HG03064 (cell line): ENCODE results near the gene TMEM61.
"Not testable (repeated sequence)": the region's sequence is repeated elsewhere in the genome, so short reads cannot be mapped to it uniquely, and the experiment has no call there.

Source experiments
- ATAC-seq: cut with Tn5 transposase; IDR thresholded peaks from one replicate; pipeline ENCODE4 v1.9.1; 2021; ENCODE audit warnings: low read depth; ENCODE audit not compliant: unreplicated experiment

Gene TMEM61

GRCh38 chr1:54980528-54981241 lies at the start of gene TMEM61:
Gene TMEM61, plus strand, starts transcription at chr1:54980628. Its CDS starts 438 bp downstream, at chr1:54981066.
- no peak for ATAC-seq

DNA sequence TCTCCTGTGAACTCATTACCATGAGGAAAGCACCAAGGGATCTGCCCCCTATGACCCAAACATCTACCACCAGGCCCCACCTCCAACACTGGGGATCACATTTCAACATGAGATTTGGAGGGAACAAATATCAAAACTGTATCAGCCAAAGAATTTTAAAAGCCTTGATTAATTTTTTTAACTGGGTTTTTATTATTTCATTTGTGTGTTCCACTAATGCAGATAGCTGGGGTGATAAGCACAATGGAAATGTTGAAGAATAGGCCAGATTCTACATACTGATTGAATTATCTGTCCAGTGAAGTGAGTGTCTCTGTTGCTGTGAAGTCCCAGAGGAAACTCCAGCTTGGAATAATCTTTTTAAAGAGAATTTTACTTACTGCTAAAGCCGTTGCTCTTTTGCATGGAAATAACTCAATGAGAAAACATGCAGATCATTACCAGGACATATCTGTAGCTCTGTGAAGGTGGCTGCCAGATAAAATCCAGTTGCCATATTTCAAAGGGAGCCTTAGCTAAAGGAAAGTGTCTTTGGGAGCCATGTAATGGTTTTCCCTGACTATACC lies 49.1 kb upstream of the TMEM61 start:
- ATAC-seq, result no peak

DNA sequence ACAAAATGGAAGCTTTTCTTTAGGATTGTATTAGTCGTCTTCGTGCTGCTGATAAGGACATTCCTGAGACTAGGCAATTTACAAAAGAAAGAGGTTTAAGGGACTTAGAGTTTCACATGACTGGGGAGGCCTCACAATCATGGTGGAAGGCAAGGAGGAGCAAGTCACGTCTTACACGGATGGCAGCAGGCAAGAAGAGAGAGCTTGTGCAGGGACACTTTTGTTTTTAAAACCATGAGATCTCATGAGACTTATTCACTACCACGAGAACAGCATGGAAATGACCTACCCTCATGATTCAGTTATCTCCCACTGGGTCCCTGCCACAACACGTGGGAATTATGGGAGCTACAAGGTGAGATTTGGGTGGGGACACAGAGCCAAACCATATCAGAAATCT lies 46.3 kb upstream of the TMEM61 start:
- not testable (repeated sequence) for ATAC-seq

GRCh38 chr1:54934869-54935268 lies 45.6 kb upstream of the TMEM61 start:
- no peak for ATAC-seq

DNA sequence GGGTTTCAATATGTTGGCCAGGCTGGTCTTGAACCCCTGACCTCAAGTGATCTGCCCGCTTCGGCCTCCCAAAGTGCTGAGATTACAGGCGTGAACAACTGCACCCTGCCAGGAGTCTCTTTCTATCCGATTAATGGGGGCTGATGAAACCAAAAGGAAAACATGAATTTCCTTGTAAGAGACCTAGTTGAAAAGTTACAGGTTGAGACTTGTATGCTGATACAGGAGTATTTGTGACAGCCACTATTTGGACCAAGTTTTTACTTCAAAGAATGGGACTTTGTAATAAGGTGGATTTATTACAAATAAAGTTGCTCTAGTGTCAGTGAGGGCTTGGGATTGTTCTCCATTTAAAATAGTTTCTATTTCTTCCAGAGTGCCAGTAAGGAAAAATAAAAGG lies 43.6 kb upstream of the TMEM61 start:
- no peak for ATAC-seq

- no peak for ATAC-seq
Measured at GRCh38 chr1:54937469-54937868, 43.0 kb upstream of the TMEM61 start.

- not testable (repeated sequence) for ATAC-seq
Measured at GRCh38 chr1:54938955-54939354, 41.5 kb upstream of the TMEM61 start.

DNA sequence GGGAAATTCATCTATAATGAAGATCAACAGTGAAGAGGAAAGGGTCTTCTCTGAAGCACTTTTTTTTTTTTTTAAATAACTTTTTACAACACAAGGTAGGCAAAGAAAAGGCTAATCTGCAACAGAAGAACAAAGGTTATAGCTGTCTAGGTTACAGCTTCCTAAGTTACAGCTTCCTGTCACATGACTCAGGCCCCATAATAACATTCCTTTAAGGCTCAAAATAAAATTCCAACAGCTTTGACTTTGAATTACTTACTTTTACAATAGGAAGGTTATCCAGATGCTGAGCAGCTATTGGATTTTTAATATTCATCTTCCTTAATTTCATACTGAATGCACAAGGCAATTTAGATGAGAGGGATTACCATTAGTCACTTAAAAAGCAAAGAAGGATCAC lies 40.4 kb upstream of the TMEM61 start:
- ATAC-seq, result no peak

GRCh38 chr1:54942976-54943375 lies 37.5 kb upstream of the TMEM61 start:
- no peak for ATAC-seq

- ATAC-seq, result no peak
Measured at GRCh38 chr1:54944610-54945392, 35.6 kb upstream of the TMEM61 start.

GRCh38 chr1:54945393-54945936 lies 35.0 kb upstream of the TMEM61 start:
- ATAC-seq, result no peak

DNA sequence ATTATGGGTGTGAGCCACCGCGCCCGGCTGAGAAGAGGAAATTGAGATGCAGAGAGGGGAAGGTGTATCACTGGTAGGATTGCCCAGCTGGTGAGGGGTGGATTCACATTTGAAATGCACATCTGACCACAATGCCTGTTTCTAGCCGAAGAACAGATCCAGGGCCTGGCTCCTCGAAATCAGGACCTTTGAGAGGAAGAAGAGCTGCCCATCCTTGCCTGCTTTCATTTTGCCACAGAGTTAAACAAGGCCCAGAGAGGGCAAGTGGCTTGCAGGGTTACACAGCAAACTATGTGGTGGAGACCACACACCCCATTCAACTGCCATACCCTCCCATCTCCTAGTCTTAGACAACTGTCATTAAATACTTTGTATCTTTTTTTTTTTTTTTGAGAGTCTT lies 32.9 kb upstream of the TMEM61 start:
- ATAC-seq, result no peak

DNA sequence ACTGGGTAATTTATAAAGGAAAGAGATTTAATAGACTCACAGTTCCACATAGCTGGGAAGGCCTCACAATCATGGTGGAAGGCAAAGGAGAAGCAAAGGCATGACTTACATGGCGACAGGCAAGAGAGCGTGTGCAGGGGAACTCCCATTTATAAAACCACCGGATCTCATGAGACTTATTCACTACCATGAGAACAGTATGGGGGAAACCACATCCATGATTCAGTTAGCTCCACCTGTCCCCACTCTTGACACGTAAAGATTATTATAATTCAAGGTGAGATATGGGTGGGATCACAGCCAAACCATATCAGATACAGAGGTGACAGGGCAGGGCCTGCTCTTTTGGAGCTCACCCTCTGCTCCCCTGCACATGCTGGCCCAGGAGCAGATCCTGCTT lies 31.4 kb upstream of the TMEM61 start:
- no peak for ATAC-seq

GRCh38 chr1:54950006-54950368 lies 30.4 kb upstream of the TMEM61 start:
- ATAC-seq, result no peak

DNA sequence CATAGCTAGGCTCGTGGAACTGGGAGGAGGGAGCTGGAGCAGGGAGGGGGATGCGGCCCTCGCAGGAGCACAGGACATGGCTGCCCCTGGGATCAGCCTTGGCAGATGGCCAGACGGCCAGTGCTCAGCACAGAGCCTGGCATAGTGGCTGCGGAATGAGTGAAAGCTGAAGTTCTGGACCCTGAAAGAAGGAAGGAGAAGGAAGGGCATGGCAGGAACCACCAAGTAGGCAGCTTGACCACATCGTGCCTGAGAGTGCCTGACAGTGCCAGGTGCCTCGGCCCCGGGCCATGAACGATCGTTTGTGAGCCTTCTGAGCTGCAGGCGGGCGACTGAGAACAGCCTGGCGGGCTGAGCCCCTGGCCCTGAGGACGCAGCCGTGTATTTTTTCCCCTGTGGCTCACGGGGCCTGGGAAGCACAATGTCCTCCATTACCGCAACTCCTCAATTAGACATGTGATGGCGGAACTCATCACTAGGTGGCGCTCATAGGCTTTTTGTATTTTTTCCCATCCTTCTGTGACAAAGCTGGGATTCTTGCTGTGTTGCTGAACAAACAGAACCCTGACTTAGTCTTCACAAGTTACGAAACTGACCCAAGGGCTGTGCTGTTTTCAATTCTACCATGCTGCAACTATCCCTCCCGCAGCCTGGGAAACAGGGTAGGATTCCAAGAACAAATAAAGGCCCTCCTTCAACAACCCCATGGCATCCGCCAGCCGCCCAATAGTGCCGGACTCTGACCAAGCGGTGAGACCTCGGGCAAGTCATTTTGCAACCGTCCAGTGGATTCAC lies 29.9 kb upstream of the TMEM61 start:
- no peak for ATAC-seq

DNA sequence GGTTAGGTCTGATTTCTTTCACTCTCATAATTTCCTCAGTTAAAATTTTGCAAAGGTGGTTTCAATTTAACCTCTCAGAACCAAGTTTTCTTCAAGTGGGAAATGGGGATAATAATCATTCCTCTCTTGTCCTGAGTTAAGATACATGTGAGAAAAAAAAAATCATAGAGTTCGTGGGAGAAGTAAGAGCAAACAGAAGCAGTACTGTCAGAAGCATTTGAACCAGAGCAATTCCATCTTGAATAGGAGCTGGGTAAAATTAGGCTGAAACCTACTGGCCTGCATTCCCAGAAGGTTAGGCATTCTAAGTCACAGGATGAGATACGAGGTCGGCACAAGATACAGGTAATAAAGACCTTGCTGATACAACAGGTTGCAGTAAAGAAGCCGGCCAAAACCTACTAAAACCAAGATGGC lies 28.6 kb upstream of the TMEM61 start:
- ATAC-seq, result no peak

DNA sequence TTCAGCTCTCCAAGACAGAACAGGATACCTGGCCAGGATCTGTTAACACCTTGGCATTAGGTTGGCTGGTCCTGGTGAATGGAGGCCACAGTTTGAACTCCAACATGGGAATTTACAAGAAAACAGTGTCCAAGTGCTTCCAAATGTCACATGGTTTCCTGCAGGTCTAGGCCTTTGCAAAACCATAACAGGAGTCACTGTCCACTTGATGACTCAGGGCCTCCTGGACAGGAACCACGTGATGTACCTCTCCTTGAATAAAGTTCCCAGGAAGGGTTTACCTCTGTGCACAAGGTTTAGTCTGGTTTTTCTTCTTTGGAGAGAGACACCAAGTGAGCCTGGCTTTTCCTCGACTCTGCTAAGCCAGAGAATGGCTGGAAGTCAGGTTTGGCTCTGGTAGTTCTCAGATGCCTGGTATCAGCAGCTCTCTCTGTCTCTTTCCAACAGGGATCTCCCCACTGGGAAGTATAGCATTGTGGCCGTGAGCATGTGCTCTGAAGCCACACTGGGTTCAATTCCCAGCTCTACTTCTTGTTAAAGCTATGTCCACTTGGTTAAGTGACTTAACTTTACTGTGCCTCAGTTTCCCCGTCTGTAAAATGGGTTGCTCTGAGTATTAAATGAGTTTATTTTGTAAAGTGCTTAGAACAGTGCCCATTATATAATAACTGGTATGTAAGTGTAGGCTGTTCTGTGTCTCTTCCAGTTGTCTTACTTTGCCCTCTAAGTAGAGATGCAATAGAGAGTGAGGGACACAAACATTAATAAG lies 27.3 kb upstream of the TMEM61 start:
- ATAC-seq, result no peak

DNA sequence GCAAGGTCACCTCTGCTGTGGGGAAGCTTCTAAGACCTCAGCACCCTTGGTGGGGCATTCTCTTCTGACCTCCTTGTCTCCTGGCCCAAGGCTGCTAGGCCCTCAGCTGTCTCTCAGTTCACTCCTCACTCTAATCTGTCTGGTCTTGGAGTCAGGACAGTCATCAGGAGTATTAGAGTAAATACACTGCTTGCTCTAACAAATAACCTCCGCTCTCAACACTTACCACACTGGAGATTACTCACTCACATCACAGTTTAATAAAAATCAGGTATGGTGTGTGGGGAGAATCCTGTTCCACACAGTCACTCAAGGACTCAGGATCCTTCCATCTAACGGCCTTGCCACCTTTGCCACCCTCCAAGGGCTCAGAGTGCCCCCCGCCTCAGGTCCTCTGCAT lies 26.6 kb upstream of the TMEM61 start:
- ATAC-seq, result no peak

DNA sequence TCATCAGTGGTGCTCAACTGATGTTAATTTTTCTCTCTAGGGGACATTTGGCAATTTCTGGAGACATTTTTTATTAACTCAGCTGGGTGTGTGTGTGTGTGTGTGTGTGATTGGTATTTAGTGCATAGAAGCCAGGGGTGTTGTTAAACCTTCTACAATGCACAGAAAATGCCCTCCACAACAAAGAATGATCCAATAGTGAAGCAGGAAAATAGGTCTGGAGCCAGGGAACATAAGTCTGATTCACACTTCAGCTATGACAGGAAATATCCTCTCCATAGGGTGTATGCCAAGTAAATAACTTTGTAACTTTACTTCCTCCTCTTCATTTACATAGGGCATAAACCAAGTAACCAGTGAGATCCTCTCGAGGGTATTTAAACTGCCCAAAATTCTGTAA lies 25.1 kb upstream of the TMEM61 start:
- no peak for ATAC-seq

DNA sequence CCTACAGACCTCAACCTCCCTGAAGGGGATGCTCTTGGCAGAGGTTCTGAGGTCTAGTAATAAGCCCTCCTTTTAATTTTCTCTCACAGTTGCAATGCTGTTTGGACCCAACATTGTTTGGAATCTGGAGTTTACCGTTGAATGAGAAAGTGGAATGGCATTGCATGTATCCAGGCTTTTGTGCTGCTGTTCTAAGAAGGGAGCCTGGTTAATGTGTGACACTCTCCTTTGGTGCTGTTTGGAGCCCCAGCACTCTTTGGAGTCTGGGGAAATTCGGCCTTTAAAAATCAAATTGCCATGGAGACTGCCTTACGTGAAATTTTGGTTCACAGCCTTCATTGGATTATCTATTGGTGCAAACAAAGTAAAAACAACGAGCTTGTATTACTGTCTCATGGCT lies 23.7 kb upstream of the TMEM61 start:
- no peak for ATAC-seq
